Prostate gland (tissue), 2 donors: ENCODE results near the gene LAPTM4A. TPM values are rescaled to one million over a fixed set of nuclear protein-coding genes. Genes with fewer than 3 reads are reported as not detected.

ENCODE experiments used
- DNase-seq: peaks from one replicate; pipeline ENCODE4 v3.0.0-alpha.2; 2019; ENCODE audit warnings: low spot score
- H3K27ac ChIP-seq, 2 donors: fragments of 200-600 bp; sonication (generic); 2 replicates each; pipeline ENCODE4 v1.5.1; 2017 to 2019
- H3K27me3 ChIP-seq: fragments of 200-600 bp; sonication (generic); replicated peaks from 2 replicates; pipeline ENCODE4 v1.5.1; 2019; ENCODE audit not compliant: insufficient read depth
- H3K36me3 ChIP-seq, 2 donors: fragments of 200-600 bp; sonication (generic); 1 replicate in 1 of 2; 2 replicates in 1 of 2; pipeline versions ENCODE4 v1.5.1 to v1.8.1; 2017 to 2019
- H3K4me1 ChIP-seq: fragments of 200-600 bp; sonication (generic); replicated peaks from 2 replicates; pipeline ENCODE4 v1.5.1; 2019
- H3K4me3 ChIP-seq, 2 donors: fragments of 200-600 bp; sonication (generic); 2 replicates each; pipeline ENCODE4 v1.5.1; 2017 to 2019
- H3K9me3 ChIP-seq: fragments of 200-600 bp; sonication (generic); 2 replicates; pipeline ENCODE4 v1.5.1; 2017
- POLR2A ChIP-seq: fragments of 450-650 bp; IDR thresholded peaks from one replicate; pipeline ENCODE4 v1.6.1; 2016; ENCODE audit warnings: antibody characterized with exemption, mild to moderate bottlenecking
- POLR2AphosphoS5 ChIP-seq: sonication (generic); formaldehyde crosslinking; IDR thresholded peaks from one replicate; pipeline ENCODE4 v1.6.1; 2017; ENCODE audit warnings: antibody characterized with exemption
- WGBS: methylation state at CpG from one replicate; pipeline ENCODE4 v1.1.5; 2018; 5-methylcytosine and 5-hydroxymethylcytosine counted together
- intact Hi-C: fragments of 100-400 bp; cut with DNase I; formaldehyde crosslinking; loops from one replicate; pipeline ENCODE4 v1.14.2; 2022
- total RNA-seq, 2 donors: library from RNA; depleted of rRNA; stranded (reverse); fragments of >200 nt; gene quantifications; one replicate each; pipeline ENCODE4 v1.1.0, GENCODE V29; 2016
- TF ChIP-seq, protein P1 (sequence below), 4 experiments: fragments of 200-600 bp in 2 of 4; fragments of 450-650 bp in 2 of 4; sonication (generic) in 2 of 4; IDR thresholded peaks; 1 replicate in 3 of 4; 2 replicates in 1 of 4; pipeline ENCODE4 v1.5.1; 2016 to 2019; ENCODE audit warnings: antibody characterized with exemption in 4 of 4, mild to moderate bottlenecking in 2 of 4, moderate library complexity in 2 of 4

LAPTM4A gene
- total RNA-seq, 2 donors from 2014 or later: 142 to 340 TPM

DNA sequence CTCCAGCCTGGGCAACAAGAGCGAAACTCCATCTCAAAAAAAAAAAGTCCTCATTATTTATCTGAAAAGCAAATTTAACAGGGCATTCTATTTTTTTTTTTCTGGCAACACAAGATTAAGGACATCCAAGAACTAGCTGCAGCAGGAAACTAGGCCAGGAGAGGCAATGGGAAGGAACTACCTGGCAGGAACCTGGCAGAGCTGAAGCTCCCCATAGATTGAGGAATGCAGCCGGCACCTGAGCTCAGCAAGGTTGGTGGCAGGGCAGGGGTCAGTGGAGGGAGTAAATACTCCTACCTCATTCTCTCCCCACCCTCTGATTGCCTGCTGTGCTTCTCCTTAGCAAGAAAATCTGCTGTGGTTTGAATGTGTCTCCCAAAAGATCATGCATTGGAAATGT is 30.4 kb upstream of the LAPTM4A start:
- TF ChIP-seq POLR2A: no peak
- no peaks in the 10 kb centered on the region for H3K36me3 ChIP-seq
- no peaks in the 10 kb centered on the region for H3K9me3 ChIP-seq
- H3K27ac ChIP-seq: no peak overlapping the region
- no peak for DNase-seq
- WGBS: 76% methylated on average over 2 of the region's 2 CpGs
- no peak overlapping the region for H3K4me3 ChIP-seq
- intact Hi-C loops: no loop called here
- no peaks in the 10 kb centered on the region for H3K4me1 ChIP-seq
- no peaks in the 10 kb centered on the region for H3K27me3 ChIP-seq

DNA sequence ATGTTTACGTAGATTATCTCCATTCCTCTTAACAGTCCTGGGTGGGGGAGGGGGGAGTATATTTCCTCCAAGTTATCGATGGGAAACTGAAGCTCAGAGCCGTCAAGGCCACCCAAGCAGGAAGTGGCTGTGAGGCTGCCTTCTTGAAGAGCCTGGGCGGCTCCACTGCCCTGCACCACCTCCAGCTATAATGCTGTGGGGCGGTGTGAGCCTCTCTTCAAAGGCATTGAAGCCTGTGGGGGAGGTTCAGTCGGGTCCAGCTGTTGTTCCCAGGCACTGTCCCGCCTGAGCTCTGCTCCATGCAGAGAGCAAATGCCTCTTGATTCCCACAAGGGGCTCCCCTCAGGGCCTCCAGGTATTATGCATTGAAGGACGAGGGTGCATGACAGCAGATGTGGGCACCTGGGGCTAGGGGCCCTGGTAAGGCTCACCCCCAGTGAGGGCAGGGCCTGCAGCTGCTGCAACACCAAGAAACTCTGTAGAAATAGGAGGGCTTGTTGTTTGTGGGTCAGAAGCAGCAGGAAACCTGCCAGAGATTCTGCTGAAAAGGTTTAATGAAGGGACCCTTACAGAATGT is 29.5 kb upstream of the LAPTM4A start:
- Histone ChIP-seq H3K4me3 (no peak overlapping the region), H3K27ac (no peak overlapping the region), H3K27me3 (no peaks in the 10 kb centered on the region), H3K4me1 (no peaks in the 10 kb centered on the region), H3K9me3 (no peaks in the 10 kb centered on the region), H3K36me3 (no peaks in the 10 kb centered on the region)
- intact Hi-C loops: no loop called here
- no peak for DNase-seq
- 64% methylated on average over 8 of the region's 8 CpGs for WGBS
- TF ChIP-seq POLR2A (no peak), POLR2AphosphoS5 (no peak)

DNA sequence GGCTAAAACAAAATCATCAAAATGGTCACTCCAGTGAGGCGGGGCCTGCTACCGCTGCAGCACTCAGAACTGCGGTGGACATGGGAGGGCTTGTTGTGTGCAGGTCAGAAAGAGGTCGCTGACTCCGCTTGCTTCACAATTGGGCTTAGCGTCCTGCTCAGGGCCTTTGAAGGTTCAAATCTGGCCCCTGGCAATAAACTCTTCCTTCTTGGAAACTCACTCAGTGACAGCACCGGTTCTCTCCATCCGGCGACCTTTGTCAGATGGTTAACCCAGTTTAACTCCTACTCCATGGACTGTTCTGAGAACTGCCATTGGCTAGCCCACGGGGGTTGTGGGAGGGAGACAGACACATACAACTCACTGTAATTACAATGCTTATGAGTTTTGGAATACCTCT is 29.0 kb upstream of the LAPTM4A start:
- 78% methylated on average over 10 of the region's 10 CpGs for WGBS

DNA sequence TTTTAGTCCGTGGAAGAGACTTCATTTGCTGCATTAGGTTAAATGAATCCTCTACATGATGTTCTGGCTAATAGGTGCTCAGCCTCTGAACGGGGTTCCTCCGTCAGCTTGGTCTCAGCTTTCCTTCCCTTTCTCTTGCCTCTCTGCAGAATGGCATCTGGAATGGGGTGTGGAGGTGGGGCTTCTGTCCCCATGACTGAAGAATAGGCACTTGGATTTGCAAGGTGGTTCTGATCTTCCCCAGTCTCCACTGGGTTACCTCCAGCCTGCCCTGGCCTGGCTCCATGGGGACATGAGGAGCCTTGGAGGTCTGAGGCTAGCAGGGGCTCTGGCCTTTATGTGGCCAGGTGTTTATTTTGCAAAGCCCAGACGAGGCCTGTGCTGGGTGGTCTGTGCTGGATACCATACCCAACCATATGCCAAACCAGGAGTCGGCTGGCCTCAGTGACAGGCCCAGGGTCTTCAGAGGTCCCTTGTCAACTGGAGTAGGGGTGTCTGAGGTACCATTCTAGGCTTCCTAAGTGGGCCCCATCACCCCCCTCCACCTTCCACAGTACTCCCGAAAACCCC is 28.2 kb upstream of the LAPTM4A start:
- Histone ChIP-seq H3K9me3 (no peaks in the 10 kb centered on the region), H3K27ac (no peak overlapping the region), H3K36me3 (no peaks in the 10 kb centered on the region), H3K27me3 (no peaks in the 10 kb centered on the region), H3K4me1 (no peaks in the 10 kb centered on the region), H3K4me3 (no peak overlapping the region)
- no peak for DNase-seq
- TF ChIP-seq POLR2A (no peak), POLR2AphosphoS5 (no peak)
- TF ChIP-seq, protein P1, sequence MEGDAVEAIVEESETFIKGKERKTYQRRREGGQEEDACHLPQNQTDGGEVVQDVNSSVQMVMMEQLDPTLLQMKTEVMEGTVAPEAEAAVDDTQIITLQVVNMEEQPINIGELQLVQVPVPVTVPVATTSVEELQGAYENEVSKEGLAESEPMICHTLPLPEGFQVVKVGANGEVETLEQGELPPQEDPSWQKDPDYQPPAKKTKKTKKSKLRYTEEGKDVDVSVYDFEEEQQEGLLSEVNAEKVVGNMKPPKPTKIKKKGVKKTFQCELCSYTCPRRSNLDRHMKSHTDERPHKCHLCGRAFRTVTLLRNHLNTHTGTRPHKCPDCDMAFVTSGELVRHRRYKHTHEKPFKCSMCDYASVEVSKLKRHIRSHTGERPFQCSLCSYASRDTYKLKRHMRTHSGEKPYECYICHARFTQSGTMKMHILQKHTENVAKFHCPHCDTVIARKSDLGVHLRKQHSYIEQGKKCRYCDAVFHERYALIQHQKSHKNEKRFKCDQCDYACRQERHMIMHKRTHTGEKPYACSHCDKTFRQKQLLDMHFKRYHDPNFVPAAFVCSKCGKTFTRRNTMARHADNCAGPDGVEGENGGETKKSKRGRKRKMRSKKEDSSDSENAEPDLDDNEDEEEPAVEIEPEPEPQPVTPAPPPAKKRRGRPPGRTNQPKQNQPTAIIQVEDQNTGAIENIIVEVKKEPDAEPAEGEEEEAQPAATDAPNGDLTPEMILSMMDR (IDR thresholded peaks at IDR 0.05): no peak
- WGBS: 86% methylated on average over 6 of the region's 6 CpGs
- intact Hi-C loops: no loop called here

More for the DNA sequence above, 29.0 kb upstream of the LAPTM4A start:
- no peaks in the 10 kb centered on the region for H3K27me3 ChIP-seq
- H3K4me1 ChIP-seq: no peaks in the 10 kb centered on the region
- intact Hi-C loops: no loop called here
- H3K4me3 ChIP-seq: no peak overlapping the region
- H3K9me3 ChIP-seq: no peaks in the 10 kb centered on the region
- no peak for TF ChIP-seq POLR2A
- TF ChIP-seq POLR2AphosphoS5: no peak
- TF ChIP-seq, protein P1 (IDR thresholded peaks at IDR 0.05): no peak
- H3K36me3 ChIP-seq: no peaks in the 10 kb centered on the region
- no peak overlapping the region for H3K27ac ChIP-seq
- DNase-seq: no peak

DNA sequence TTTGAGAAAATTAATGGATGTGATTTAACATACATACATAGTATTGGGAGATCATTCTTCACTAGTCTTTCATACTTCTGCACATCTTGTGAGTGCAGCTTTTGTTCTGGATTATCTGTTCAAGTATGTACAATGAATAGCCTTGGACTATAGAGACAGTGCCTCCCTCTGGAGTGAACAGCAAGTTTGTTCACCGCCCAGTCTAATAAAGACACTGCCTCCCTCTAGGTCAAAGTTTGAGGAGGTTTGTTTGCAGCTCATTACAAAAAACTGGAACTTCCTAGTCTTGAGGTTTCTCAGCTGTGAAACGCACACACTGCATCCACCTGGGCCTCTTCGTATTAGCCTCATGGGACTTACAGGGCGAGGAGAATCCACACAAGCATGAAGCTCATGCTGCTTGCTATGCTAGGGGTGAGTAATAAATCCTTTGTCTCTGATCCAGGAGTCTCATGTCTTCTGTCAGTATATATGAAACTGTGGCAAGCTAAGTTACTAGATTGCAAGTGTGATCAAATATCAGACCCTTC is 26.0 kb upstream of the LAPTM4A start:
- Histone ChIP-seq H3K27me3 (no peaks in the 10 kb centered on the region), H3K27ac (no peak overlapping the region), H3K36me3 (no peaks in the 10 kb centered on the region), H3K4me3 (no peak overlapping the region), H3K4me1 (no peaks in the 10 kb centered on the region), H3K9me3 (no peaks in the 10 kb centered on the region)
- DNase-seq: no peak
- intact Hi-C loops: no loop called here
- 86% methylated on average over 4 of the region's 4 CpGs for WGBS
- TF ChIP-seq, protein P1 (IDR thresholded peaks at IDR 0.05): no peak
- TF ChIP-seq POLR2AphosphoS5: no peak
- TF ChIP-seq POLR2A: no peak

DNA sequence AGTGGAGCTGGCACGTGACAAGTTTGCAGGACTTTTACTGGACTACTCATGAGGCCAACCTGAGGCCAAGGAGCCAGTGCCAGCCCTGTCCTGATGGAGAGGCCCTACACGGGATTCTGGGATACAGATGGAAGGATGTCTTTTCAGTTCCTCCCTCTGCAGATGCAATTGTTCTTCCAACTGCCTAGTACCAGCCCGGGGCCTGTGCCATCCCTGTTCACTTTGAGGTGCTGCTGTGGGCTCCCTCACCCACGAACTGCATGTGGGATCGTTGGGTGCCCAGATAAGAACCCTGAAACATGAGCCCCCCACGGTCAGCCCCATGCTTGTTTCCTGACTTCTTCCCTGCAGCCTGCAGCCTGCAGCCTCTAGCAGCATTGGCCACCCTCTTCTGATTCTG is 25.3 kb upstream of the LAPTM4A start:
- TF ChIP-seq, protein P1 (IDR thresholded peaks at IDR 0.05): no peak
- TF ChIP-seq POLR2AphosphoS5: no peak
- no peak for TF ChIP-seq POLR2A
- Histone ChIP-seq H3K27me3 (no peaks in the 10 kb centered on the region), H3K27ac (no peak overlapping the region), H3K4me1 (no peaks in the 10 kb centered on the region), H3K9me3 (no peaks in the 10 kb centered on the region), H3K36me3 (no peaks in the 10 kb centered on the region), H3K4me3 (no peak overlapping the region)
- WGBS: 89% methylated on average over 6 of the region's 6 CpGs
- intact Hi-C loops: no loop called here
- no peak for DNase-seq
